ENCODE data around the gene OR10AD1.

The OR10AD1 gene

DNA sequence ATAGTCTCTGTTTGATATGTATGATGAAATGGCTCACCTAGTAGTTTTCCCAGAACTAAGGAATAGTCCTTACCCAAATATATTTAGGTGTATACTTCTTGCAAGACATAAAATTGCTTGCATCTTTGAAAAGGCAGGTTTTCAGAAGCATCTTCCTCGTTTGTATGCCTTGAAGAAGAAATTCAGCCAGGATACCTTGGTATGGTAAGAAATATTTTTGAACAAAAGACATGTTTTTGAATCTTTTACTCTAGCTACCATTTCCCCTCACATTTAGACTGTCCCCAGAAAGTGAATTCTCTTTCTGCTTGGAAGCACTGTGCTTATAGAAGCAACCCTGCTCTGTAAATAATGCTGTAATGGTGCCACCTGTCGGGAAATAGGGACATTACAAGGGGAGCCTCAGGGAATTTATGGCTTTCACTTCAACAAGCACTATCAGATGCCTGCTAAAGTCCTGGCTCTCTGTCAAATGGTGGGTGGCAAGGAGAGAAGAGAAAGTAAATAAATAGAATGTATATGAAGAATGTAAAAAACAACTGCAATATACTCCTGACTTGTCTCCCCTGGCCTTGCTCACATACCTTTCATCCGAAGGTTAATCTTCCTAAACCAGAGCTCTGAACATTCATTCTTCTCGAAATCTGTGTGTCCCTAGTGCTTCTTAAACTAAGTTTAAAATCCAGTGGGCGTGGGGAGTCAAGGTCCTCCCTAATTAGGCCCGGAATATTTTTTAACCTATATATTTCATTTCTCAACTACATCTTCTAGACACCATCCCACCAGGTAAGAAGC, 13.6 kb downstream of the OR10AD1 start:
- DNase-seq: peak; percentile 66

DNA sequence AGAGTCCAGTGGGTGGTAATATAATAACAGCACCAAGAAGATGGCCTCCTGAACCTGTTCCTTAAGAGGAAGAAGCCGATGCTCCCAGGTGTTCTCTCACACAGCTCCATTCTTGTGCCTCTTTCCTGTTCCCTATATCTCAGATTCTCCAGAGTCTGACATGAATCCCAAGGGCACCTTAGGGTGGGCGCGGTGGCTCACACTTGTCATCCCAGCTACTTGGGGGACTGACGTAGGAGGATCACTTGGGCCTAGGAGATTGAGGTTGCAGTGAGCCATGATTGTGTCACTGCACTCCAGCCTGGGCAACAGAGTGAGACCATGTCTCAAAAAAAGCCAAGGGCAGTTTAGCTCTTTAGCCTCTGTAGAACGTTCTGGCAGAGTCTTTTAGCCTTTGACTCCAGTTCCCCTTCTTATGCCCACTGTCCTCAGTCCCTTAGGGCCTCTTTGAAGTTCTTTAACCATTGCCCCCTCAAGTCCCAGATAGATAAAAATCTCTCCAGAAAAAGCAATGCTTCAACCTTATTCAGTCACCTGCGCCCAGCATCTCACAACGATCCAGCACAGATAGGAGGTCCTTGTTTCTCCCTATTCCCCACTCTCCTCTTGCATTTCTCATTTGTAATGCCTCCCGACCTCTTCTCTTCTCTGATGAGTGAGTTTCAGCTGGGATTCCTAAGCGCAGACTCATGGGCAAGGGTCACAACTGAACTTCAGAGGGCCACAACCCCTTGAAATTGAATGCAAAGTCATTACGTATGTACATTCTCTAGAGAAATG, 15.0 kb downstream of the OR10AD1 start:
- no peak for DNase-seq

DNA sequence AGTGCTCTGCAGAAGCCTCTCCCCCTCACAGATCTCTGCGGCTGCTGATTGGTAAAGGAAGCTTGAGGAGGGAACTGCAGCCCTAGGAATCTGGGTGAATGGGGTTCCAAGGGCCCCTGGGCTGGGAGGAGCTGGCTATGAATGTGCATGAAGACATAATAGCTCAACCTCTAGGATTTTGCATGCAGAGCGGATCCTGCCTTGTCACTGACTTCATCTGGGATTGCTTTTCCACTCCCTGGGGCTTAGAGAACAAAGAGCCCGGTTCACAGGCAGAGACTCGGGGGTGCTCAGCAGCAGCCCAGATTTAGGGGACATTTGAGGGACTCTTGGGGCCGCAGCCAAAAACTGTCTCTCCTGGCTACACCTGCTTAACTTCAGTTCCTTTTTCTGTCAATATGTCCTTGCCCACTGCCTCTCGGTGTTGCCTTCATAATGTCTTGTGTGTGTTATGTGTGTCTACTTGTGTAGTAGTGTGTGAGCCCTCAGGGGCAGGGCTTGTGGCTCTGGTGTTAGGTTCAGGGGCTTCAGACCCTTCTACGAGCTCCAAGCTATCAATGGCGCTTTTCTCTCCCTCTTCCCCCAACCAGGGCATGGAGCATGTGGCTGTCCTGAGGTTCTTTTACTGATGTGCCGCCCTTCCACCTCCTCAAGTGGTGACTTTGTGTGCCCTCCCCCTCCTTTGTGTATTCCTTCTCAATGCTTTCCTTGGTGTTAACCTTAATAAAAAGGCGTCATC, 17.7 kb downstream of the OR10AD1 start:
- DNase-seq: no peak

DNA sequence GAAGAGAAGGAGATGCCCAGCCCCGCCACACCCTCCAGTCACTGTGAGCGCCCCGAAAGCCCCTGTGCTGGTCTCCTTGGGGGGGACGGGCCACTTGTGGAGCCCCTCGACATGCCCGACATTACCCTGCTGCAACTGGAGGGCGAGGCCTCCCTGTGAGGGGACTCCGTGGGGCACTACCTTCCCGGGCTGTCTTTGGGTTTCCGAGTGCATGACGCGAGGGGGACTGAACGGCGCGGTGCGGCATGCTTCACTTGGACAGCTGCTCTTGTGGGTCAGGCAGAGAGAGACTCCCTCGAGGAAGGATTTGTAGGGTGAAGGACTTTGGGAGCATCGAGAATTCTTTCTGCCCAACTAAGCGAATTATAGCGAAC, 18.6 kb downstream of the OR10AD1 start:
- DNase-seq: no peak

DNA sequence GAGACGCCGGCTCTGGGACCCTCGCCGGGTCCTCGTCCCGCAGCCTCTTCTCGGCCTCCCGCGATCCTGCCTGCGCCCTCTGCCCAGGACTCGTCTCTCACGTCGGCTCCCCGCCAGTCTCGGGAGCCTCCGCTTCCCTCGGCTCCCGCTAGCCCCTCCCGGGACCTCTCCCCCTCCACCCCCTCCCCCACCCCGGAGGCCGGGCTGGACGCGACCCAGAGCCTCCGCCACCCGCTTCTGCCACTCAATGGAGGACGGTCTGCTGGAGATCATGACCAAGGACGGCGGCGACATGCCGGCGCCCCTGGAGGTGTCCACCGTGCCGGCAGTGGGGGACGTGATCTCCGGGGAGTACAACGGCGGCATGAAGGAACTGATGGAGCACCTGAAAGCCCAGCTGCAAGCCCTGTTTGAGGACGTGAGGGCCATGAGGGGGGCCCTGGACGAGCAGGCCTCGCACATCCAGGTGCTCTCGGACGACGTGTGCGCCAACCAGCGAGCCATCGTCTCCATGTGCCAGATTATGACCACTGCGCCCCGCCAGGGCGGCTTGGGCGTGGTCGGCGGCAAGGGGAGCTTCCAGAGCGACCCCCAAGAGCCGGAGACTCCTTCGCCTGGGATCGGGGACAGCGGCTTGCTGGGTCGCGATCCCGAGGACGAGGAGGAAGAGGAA, 19.1 kb downstream of the OR10AD1 start:
- DNase-seq: no peak

DNA sequence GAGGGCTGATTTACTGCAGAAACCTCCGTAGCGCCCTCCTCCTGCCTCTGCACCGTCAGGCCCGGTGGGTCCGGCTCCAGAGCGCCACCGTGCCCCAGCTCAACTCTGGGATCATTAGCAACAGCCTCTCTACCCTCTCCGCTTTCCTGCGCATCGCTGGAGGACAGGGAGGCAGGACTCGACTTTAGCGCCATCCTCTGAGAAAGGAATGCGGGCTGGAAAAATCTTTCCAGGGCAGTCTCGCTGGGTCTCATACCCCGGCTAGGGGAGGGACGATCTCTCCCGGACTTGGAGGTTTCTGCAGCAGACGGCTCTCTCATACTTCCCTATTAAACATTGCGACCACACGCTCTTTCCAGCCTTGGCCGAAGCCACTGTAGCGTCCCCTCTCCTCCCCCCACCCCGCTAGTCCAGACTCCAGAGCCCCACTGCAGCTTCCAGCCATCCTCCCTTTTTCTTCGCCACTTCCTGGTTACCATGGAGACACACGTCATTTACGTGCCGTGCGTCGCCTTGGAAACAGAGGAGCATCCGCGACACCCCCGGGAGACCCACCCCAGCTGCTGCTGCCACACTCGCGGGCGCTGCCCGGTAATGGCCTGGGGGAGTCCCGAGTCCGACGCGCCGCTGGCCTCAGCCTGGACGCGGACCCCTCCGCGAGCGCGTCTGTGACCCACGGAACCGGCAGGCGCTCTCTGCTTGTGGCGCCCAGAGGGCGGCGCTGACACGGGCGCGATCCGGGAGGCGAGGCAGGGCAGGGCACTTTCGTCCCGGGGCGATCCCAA, 19.8 kb downstream of the OR10AD1 start, which contains the start of gene CCDC184:
Gene CCDC184 (plus strand): TSS at position 554 of the 785 bp plus-strand sequence. CDS start 479 bp downstream, outside the sequence.
- peak; percentile 80 for DNase-seq

DNA sequence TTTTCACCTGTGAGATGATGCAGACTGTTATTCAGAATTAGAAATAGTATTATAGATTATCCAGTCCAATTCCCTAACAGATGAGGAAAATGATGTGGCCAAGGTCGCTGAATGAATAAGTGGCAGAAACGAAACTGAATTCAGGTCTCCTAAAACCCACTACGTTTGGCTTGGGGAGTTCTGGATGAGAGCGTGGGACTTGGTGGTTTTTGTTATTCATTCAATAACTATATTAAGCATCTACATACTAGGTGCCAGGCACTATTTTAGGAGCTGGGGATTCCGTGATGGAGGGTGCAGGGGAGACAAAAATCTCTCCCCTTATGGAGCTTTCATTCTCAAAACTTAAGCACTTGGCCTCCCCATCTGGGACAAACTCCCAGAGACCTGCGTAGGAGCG, 20.5 kb downstream of the OR10AD1 start:
- no peak for DNase-seq

DNA sequence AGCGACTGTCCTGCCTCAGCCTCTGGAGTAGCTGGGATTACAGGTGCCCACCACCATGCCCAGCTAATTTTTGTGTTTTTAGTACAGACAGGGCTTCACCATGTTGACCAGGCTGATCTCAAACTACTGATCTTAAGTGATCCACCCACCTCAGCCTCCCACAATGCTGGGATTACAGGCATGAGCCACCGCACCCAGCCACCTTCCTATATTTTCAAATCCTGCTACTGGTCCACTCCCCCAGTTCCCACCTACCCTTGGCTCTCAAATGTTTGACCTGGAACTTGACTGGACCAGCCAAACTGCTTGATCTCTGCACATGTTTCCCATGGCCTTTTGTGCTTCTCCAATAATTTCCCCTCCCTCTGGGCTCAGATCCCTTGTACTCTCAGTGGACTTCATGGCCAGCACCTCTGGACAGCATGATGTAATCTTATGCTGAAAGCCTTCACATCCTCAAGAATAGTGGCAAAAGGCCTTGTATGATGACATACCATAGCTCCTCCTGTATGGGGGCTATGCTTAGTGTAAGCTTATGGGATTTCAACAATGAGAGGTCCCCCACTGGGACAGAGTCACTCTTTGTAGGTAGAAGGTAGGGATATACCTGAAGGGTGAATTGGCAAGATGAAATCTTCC, 22.1 kb downstream of the OR10AD1 start:
- no peak for DNase-seq

DNA sequence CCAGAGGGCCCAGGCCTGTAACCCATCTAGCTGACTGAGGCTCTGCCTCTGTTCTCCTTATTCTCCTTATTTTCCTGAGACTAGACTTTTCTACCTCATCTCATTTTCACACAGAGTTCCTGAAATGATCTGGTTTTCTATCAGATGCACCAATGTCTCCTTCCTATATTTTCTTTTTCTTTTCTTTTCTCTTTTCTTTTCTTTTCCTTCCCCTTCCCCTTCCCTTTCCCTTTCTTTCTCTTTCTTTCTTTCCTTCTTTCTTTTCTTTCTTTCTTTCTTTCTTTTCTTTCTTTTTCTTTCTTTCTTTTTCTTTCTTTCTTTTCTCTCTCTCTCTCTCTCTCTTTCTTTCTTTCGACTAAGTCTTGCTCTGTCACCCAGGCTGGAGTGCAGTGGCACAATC, 22.7 kb downstream of the OR10AD1 start:
- DNase-seq: no peak

DNA sequence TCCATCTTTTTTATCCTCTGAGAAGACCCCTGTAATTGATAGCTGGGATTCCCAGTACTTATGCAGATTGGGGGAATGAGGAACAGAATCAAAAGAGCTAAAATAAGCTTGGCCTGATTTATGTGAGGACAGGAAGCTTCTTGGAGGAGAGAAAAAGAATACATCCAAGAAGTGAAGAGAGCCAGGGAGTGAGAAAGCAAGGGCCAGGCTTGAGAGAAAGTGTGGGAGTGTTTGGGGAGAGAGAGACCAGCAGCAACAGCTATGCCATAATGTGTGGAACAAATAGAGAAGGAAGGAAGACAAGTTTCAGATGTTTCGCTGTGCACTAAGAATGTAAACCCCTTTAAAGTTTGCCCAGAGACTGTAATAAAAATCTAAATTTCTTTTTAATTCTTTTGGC, 23.6 kb downstream of the OR10AD1 start:
- no peak for DNase-seq

DNA sequence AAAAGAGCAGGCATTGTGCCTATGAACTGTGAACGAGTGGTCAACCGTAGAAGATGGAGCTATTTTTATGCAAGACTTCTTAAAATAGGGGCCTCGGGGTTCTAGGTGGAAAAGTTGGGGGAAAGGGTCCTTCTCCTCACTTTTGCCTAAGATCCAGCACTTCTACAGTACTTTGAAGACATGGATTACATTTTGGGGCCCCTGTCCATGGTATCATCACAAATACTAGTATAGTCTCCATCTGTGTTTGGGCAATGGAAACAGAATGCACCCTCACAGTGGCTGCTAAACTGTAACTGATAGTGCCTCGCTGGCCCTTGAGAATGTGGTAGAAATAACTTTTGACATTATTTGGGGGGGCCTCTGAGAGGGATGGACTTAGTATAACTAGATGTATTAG, 25.1 kb downstream of the OR10AD1 start:
- no peak for DNase-seq

DNA sequence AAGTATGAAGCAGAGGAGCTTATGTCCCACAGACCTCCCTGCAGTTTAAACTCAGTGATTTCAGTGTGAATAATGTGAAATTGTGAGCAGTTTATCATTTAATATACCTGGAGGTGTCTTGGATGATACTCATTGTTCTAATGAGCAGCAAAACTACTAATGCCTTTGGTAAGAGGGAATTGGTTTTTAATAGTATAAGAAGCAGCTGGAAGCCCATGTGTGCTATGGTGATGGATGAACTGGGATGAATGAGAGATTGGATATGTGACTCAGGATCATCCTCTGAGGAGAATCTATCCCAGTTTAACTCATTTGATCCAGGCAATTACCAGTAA, 26.7 kb downstream of the OR10AD1 start:
- DNase-seq: no peak

DNA sequence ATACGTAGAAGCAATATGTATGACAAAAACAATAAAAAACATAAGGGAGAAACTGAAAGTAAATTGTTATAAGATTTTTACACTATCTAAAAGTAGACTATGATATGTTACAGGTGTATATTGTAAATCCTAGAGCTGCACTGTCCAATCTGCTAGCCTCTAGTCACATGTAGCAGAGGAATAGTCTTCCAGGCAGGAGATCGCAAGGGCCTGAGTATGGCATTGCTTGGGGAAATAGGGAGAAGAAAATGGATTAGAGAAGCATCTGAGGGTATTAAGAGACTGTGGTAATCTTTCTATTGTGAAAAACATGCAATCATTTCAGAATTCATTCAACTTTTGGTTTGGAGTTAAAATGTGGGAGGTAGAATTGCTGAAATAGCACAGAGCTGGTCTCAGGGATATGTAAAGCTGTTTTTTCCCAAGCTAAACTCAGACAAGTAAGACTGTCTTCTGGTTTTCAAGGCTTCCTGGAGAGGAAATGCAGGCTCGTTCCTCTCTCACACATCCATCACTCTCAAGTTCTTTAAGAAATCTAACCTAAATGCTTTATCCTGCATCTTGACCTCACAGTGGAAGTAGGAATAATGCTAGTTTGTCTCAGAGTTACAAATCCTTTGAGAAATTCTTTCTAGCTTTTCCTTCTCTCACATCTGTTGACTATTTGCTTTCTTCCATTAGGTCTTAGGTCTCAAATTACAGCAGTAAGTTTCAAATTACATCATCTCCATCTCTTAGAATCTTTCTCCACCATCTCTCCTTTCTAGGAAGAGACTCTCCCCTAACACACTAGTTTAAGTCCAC, 27.3 kb downstream of the OR10AD1 start:
- no peak for DNase-seq

DNA sequence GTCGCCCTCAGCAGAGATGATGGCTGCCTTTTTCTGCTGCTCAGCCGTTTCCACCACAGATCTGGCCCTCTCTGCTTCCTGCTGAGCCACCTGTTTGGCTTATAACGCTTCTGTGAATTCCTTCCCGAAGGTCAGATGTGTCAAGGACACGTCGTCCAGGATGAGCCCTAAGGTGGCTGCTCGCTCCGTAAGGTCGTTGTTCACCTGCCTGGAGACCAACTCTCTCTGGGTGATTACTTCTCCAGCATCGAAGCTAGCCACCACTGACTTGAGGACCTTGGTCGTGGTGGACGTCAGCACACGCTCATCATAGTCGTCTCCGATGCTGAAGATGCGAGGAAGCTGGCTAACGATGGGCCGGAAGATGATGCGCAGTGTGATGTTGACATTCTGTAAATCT, 34.1 kb downstream of the OR10AD1 start:
- DNase-seq: no peak

DNA sequence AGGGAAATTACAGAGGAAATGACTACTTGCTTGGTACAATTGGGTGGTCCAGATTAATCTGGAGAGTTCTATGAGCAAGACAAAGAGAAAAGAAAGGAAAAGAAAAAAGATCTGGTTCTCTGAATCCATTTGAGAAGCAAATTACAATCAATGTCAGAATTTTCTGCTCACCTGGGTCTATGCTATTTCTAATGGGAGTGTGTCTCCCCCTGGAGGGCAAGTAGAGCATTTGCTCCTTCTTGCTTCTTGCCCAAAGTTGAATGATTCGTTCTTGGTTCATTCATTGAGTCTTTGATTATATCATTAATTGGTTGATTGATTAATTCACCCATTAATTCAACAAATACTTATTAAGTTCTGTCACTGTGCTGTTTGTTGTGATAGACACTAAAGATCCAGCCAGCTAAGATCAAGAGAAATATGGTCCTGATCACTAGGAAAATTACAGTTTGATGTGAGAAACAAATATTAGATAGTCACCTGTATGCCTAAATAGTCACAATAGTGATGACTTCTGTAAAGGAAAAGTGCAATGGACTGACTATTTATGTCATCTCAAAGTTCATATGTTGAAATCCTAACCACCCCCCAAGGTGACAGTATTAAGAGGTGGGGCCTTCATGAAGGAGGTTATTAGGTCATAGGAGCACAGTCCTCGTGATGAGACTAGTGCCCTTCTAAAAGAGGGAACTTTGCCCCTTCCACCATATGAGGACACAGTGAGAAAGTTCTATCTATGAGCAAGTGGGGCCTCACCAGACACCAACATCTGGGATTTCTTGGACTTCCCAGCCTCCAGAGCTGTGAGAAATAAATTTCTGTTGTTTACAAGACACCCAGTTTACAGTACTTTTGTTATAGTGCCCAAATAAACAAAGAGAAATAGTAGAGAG, 37.8 kb downstream of the OR10AD1 start:
- peak; percentile 34 for DNase-seq

DNA sequence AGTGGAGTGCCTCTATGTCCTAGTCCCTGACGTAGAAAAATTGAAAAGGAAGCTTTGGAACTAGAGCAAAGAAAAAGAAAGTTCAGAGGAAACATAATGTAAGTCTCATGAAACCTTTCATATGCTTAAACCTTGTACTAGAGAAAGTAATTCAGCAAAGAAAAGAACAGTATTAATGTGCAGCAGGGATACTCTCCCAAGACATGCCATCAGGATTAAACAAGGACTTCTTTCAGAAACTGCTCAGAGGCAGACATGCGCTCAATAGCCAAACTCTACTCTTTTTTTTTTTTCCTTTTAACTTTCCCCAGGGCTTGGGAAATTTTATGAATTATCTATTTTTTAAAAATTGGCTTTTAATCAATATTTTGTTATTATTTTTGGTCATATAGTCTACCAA, 38.6 kb downstream of the OR10AD1 start:
- no peak for DNase-seq

DNA sequence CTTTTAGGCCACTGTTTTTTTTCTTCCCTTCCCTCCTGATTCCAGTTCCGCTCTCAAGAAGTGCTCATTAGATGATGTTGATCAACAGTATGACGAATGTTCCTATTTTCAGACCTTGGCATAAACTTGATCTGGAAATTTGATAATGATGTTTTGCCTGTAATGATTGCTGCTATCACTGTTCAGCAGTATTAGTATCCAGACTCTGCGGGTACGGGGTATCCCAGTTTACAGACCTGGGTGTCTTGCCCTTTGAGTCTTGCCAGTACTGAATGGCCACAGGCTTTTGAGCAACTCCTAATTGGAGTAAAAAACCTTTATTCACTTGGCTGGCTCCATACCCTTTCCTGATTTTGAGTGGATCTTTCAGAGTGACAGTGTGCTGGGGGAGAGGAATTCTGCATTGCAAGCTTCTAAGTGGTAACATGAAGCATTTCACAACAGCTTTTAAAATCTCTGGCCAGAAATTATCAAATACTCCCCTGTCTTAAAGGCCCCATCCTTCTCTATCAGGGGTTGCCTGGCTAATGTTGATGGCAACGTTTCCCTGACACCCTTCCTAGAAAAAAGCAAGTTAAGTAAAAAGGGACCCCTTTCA, 39.8 kb downstream of the OR10AD1 start:
- DNase-seq: no peak

DNA sequence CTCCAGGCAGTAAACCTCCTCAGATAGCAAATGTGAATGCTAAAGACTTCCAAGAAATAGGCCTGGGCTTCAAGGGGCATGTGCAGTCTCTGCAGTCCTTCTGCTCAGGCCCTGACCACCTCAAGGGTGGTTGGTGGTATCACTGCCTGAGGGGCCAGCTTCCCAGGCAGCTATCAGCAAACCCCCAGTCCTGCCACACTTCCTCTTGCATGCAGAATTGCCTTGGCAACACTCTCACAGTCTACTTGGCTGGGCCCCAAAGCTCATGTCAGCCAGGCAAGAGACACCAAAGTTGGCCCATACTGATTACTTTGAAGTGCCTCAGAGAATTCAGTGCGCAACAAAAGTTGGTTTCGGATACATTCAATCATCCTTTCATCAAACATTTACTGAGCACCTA, 42.3 kb downstream of the OR10AD1 start:
- DNase-seq: no peak

DNA sequence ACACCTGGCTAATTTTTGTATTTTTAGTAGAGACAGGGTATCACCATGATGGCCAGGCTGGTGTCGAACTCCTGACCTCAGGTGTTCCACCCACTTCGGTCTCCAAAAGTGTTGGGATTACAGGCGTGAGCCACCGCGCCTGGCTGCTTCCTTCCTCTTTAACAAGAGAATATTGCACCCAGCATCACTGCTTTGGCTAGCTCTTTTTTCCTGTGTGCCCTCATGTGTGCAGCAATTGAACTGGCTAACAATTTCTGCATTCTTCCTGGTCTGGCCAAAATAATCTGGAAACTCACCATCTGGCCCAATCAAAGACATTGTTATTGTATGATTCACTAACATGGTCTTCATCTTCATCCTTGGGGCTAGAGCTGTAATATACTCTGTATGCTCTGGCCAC, 43.0 kb downstream of the OR10AD1 start:
- DNase-seq: no peak

Data from NCI-H748 treated with DMSO at 0.1 percent for 48 hours (cell line).